SK-N-SH treated with all-trans-retinoic acid at 6 μM for 48 hours (cell line): Measurements from ENCODE around the gene TRIM17.

Experiments used
- ISL1 ChIP-seq: fragments of 250-450 bp; sonication (Bioruptor Pico); IDR thresholded peaks from 2 replicates; pipeline ENCODE4 v2.1.2; 2022; ENCODE audit warnings: mild to moderate bottlenecking, moderate library complexity
- TOX ChIP-seq: fragments of 250-450 bp; sonication (Bioruptor Pico); IDR thresholded peaks from 2 replicates; pipeline ENCODE4 v1.8.0; 2021; ENCODE audit warnings: mild to moderate bottlenecking, moderate library complexity, borderline replicate concordance
- ZFP3 ChIP-seq: fragments of 250-450 bp; sonication (Bioruptor Pico); IDR thresholded peaks from 2 replicates; pipeline ENCODE4 v1.5.0; 2020; ENCODE audit warnings: mild to moderate bottlenecking, moderate library complexity
- ZFP30 ChIP-seq: fragments of 450-650 bp; formaldehyde crosslinking; IDR thresholded peaks from 2 replicates; pipeline ENCODE4 v1.5.0; 2022; ENCODE audit warnings: mild to moderate bottlenecking, moderate library complexity
- TF ChIP-seq, protein P1 (sequence below): fragments of 250-450 bp; sonication (Bioruptor Pico); IDR thresholded peaks from 2 replicates; pipeline ENCODE4 v1.5.1; 2021; ENCODE audit warnings: mild to moderate bottlenecking, moderate library complexity

DNA sequence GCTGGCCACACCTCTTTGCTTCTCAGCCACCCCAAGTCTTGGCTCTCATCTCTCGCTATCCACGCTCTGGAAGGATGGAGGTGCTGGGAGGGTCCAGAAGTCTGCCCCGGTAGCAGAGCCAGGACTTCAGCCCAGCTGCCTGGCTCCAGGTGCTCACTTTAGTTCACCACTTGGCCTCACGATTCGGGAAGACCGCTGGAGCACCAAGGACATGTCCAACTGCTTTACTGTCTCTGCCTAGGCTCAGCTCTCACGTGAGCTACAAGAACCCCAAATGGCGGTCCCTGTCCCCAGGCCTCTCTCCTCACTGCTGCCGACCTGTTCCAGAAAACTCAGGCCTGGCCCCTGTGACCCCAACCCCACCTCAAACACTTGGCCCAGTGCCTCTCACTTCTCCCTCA, 13.4 kb downstream of the TRIM17 start:
- TF ChIP-seq ZFP30 (CRISPR knock-in tag): no peak
- TF ChIP-seq ZFP3 (CRISPR knock-in tag): no peak
- TF ChIP-seq ISL1 (CRISPR knock-in tag): no peak
- TF ChIP-seq, protein P1, sequence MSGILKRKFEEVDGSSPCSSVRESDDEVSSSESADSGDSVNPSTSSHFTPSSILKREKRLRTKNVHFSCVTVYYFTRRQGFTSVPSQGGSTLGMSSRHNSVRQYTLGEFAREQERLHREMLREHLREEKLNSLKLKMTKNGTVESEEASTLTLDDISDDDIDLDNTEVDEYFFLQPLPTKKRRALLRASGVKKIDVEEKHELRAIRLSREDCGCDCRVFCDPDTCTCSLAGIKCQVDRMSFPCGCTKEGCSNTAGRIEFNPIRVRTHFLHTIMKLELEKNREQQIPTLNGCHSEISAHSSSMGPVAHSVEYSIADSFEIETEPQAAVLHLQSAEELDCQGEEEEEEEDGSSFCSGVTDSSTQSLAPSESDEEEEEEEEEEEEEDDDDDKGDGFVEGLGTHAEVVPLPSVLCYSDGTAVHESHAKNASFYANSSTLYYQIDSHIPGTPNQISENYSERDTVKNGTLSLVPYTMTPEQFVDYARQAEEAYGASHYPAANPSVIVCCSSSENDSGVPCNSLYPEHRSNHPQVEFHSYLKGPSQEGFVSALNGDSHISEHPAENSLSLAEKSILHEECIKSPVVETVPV (CRISPR knock-in tag): no peak
- TF ChIP-seq TOX (CRISPR knock-in tag): no peak
